Measurements from ENCODE around the gene PAM. TPM values are rescaled to one million over a fixed set of nuclear protein-coding genes. Genes with fewer than 3 reads are reported as not detected.

The PAM gene
- total RNA-seq, 1 donor from 2014 or later, result 12.7 TPM

DNA sequence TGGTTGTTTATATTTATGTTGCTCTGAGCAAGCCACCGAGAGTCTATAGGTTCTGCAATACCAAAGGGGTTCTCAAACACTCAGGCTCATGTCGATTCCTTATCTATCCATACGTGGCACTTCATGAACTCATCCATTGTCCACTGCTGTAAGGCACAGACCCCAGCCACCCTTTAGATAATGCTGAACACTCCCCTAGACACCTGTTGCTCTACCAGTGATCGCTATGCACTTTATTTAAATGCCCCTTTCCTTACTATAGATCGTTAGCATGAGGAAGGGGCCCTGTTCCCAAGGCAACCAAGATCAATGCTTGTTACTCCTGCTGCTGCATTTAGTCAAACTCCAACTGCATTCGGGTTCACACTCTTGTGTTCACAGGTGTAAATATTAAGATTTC, 171.9 kb downstream of the PAM start:
- intact Hi-C loops (cut with micrococcal nuclease), result no loop called here

DNA sequence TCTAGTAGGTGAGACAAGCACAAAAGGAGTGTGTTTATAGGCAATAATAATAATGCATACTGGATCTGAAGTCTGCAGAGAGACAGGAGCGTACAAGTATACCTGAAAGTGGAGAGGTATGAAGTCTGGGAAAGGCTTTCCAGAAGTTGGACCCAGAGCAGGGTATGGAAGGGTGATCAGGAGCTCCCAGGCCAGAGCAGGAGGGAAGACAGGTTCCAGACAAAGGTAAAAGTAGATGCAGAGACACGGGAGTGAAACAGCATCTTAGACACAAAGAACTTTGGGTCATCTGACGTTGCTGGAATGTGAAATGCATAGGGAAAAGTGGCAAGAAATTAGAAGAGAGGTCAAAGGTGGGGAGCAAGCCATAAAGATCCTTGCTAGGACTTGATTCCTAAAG, 175.1 kb downstream of the PAM start:
- intact Hi-C loops (cut with micrococcal nuclease), result no loop called here

DNA sequence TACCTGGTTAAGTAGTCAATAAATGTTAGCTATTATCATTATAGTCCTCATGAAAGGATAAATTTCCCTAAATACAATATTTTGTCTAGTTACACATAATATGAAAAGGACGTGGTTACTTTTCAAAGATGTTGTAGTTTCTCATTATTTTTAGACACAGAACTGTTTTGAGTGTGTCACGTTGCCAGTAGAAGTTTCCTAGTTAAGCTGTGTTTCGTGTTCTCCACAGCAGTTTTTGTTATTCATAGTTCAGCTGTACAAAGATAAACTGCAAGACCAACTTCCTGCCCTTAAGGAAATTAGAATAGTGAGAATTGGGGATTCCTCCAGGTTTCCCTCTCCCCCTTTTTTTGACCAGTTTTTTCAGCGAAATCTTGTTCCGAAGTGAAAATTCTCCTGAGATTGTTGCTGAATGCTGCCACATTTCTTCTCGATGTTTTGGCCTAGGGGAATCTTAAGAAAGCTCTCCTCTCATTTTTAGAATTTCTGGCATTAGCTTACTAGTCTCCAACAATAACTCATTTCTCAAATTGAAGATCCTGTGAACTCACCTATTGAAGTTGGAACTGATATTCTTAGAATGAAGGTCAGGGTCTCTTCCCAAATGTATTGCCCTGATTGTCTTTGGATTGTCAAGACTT, 176.1 kb downstream of the PAM start:
- intact Hi-C loops (cut with micrococcal nuclease), result no loop called here

DNA sequence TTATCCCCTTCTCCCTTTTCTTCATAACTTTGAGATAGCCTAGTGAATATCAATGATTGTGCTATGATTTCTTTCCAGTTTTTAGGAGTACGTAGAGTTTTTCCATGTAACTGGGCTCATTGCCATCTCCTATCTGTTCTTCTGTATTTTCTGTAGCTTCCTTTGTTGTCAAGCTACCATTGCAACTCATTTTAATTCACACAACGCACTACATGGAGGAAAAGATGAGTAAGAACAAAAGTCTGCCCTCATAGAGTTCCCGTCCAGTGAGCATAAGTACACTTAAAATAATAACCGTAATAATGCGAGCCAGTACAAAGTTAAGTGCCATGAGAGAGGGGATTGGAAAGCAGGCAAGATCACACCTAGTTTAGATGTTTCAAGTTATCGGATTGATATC, 177.7 kb downstream of the PAM start:
- intact Hi-C loops (cut with micrococcal nuclease), result no loop called here

DNA sequence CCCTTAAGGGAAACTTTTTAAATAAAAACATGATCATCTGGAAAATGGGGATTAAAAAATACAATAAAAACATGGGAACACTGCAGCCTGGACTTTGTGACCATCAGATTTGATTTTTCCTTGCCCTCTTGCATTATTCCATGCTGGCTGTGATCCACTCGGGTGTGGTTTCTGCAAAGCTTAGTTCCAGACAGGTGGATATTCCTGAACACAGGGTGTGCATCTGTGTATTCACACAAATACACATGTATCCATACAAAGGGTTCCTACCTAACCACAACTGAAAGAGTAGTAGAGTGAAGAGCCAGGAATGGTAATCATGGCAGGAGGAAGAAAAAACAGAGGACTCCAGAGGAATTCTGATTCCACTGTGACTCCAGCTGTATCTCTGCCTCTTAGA, 178.2 kb downstream of the PAM start:
- intact Hi-C loops (cut with micrococcal nuclease), result no loop called here

DNA sequence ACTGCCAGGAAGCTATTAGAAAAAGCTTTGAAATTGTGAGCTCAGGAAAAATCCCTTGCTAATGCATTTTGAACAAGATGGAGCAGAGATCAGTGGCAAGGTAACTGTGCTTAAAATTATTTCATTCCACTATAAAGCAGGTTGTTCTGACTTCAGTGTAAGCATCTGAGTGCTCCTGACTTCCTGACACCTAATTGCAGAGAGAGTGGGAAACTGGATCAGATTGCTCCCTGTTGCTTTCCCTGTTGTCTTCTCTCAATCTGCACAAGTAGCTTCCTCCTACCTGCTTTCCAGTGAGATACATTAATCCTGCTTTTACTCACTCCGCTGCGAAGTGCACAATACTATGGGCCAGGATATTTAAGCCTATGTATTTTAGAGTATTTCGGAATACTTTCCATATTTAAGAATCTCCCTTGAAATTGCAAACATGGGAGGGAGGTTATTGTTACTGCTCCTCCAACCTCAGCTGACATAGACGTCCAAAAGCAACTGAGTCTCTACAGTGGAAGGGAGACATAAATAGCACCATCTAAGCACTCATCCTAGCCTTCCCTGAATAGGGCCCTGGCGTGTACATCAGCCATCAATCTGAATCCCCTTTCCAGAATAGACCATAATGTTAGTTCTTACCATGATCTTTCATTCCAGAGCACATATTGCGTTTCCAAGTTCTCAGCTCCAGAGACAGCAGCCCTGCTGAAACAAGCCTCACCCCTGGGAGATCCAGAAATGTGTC, 178.8 kb downstream of the PAM start:
- intact Hi-C loops (cut with micrococcal nuclease), result no loop called here

DNA sequence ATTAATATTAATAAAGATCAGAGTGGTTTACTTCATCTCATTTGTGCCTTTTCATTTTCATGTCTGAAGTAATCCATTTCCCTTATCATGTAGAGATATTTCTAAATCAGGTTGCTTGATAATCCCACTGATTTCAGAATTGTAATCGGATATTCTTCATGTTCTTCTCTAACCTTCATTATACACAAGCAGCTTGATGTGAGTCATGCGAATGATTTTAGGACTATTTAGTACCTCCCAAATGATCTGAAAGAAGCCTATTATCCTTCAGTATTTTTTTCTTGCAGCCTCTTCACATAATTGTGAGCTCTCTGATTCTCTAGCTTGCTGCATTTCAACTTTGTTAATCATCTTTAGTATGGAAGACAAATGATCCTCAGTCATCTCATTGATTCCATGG, 182.8 kb downstream of the PAM start:
- intact Hi-C loops (cut with micrococcal nuclease), result no loop called here

DNA sequence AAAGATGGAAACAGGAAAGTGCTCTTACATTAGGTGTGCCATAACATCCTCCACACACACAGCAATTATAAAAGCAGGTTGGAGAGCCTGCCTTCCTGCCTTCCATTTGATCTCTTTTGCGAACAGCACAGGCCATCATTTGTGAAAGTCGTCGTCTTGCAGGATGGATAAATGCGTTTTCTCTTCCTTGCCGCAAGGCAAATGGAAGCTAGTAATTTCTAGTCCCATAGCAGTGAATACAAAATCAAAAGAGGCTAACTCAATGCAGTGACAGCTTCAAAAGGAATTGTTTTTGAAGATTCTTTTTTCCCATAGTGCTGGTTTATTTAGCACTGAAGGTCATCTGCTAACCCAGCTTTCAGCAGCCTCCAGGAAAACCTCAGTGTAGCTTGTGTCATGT, 186.0 kb downstream of the PAM start:
- intact Hi-C loops (cut with micrococcal nuclease), result no loop called here

DNA sequence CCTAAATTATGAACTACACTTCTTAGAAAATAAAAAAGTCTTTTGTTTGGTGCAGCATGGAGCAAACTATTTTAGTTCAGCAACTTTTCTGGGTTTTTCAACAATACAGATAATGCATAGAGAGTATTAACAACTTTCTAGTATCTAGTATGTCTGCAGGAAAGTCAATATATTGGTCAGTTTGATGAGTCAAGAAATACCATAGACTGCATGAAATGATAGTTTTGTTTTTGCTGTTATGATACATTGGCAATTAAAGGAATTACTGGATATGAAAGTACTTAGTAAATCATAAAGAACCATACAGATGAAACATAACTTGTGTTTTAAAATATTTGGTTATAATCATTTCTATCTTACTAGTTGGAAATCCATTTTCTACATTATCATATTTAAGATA, 191.3 kb downstream of the PAM start:
- intact Hi-C loops (cut with micrococcal nuclease), result no loop called here

DNA sequence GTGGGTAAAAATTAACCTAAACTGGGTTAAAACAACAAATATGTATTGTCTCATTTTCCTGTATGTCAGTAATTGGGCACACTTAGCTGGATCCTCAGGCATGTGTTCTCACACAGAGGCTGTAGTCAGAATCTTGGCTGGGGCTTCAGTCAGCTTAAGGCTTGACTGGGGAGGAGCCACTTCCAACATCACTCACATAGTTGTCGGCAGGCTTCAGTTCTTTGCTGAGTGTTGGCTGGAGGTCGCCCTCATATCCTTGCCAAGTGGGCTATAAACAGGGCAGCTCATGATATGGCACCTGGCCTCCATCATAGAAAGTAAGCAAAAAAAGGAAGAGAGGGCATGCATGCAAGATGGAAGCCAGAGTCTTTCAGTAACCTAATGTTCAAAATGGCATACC, 191.9 kb downstream of the PAM start:
- intact Hi-C loops (cut with micrococcal nuclease), result no loop called here

DNA sequence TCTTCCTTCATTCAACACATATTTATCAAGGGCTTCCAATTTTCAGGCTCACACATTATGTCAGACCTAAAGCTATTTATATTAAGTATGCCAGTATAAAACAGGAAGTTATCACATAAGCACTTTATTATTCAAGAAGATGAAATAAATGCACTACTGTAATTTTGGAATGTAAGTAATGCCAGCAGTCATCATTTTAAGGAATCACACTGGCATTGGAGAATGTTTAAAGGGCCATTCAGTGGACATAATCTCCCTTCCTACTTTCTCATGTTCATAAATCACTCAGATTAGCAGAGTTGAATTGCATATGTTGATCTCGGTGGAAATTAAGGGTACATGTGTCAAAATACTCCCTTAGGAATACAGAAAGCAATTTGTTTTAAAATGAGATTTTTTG, 200.4 kb downstream of the PAM start:
- intact Hi-C loops (cut with micrococcal nuclease), result no loop called here

DNA sequence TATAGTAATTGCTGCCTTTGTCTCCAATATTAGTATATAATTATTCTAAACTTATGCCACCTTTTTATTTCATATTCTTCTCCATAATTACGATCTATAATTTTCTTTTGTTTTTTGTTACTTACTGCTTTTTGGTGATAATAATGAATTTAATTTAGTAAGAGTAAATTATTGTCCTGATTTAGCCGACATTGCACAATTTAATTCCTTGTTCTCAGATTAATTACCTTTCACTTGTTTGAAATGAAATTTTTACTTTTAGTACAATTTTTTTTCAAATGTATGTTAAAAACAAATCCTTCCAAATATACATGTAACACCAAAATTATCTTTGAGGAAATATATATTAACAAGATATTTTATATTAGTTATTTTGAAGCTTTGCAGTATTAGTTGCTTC, 201.5 kb downstream of the PAM start:
- intact Hi-C loops (cut with micrococcal nuclease), result no loop called here

DNA sequence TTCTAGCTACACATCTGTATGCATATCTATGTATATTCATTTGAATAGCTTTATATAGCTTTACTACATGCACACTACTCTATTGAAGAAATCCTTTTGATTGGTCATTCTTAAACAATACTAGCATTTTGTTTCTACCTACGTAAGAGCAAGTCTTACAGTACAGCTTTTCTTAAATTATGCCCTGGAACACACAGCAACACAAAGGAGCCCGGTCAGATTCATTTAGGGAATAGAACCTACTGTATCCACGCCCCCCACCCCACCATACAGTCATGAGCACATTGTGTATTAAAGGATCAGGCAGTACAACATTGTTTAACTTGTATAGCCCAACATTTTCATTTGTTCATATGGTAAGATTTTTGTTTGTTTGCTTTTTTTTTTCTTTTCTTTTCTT, 202.0 kb downstream of the PAM start:
- intact Hi-C loops (cut with micrococcal nuclease), result no loop called here

DNA sequence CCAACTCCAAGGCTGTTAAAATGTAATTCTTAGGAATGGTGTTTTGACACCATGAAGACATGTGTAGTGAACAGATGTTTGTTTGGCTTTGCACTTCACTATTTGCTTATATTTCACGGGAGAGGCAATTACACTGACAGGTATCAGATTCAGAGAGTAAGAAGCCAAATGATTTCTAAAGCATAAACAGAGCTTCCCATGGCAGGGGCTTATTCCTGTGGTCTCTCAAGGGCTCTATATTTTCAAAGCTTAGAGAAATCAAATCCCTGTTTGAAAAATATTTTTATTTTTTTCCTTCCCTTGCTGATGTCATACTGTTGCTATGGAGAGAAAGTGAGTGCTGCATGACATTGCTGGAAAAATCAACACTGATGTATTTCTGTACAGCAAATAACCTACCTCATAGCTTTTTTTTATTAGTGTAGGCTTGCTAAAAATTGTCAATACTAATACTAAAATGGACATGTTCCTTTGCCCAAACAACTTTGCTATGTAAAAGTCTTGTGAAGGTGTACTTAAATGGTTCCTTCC, 203.4 kb downstream of the PAM start:
- intact Hi-C loops (cut with micrococcal nuclease), result no loop called here

DNA sequence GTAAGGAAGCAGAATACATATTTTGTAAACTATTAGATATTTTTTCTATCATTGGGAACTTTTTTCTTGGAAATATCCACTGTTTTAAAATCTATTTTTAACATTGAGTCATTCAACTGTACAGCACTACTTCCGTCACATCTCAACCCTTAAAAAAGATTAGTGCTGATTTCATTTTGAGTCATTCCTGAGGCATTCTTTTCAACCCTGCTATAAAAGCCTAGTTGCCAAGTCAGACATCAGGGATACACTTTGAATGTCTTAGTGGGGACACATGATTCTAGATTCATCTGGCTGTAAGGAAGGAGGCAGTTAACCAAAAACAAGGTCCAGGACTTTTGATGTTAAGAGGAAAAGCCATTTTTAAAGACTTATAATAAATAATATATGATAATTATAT, 203.9 kb downstream of the PAM start:
- intact Hi-C loops (cut with micrococcal nuclease), result no loop called here

DNA sequence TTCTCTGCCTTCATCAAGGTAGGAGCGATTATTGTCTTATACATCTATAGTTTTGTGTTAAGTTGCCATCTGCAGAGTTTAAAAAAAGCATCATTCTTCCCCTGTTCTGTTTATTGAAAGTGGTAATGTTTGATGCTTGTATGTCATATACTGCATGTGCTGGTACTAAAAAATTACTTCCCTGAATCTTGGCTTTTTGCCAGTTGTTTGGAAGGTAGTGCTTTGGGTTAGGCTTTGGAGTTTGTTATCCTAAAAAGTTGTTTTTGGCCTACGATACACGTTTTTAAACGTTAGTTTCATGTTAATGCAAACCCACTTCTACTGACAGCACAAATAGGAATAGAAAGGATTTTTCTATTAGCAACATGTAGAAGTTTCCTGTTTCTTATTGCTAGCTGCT, 206.6 kb downstream of the PAM start:
- intact Hi-C loops (cut with micrococcal nuclease), result no loop called here

DNA sequence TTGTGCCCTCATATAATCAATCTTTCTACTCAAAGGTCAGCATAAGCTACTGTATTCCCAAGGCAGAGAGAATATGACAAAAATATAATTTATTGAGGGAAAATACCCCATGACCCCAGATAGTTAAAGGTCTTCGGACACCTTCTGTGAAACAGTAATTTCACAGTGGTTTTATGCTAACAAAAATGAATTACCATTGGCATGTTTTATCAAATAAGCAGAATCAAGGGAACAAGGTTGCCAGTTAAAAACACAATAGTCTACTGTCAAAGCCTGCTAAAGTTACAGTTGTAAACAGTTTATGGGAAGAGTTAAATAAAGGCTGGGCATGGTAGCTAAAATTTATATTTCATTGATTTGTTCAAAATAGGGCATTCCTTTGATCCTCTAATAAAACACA, 210.5 kb downstream of the PAM start:
- intact Hi-C loops (cut with micrococcal nuclease), result no loop called here

DNA sequence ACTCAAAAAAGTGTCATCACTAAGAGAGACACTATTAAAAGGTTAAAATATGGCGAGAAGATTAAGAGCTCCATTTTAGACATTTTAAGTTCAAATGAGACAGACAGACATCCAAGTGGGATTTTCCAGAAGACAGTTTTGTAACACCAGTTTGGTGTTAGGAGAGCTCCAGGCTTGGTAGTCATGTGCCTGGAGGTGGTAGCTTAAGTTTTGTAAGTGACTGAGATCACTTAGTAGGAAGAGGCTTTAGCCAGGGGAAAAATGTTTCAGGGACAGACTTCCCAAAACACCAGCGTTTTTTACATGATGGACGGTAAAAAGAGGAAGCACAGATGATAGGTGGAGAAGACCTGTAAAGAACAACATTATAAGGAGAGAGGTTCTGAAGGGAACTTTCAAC, 214.5 kb downstream of the PAM start:
- intact Hi-C loops (cut with micrococcal nuclease), result no loop called here

DNA sequence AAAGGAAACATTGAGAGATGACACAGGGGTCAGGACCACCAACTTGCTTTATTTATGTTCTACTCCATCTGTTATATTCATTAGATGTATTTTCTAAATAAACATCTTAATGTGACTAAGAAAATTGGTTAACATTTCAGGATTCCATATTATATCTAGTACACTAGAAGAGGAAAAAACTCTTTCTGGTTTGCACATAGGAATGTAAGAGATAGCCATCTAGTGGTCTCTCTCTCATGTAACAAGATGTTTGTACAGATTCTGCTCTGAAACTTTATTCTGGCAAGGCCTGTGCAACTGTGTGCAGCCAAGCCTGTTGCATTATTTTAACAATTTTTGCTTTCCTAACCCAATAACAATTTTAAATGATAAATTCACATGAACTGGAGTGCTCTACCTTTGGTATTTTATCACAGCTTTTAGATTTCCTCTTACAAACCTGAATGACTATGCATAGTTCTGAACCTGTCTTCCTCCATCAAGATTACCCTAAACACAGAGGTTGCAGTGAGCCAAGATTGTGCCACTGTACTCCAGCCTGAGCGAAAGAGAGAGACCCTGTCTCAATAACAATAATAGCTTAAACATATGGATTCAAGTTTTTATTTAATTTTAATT, 216.7 kb downstream of the PAM start:
- intact Hi-C loops (cut with micrococcal nuclease), result no loop called here

DNA sequence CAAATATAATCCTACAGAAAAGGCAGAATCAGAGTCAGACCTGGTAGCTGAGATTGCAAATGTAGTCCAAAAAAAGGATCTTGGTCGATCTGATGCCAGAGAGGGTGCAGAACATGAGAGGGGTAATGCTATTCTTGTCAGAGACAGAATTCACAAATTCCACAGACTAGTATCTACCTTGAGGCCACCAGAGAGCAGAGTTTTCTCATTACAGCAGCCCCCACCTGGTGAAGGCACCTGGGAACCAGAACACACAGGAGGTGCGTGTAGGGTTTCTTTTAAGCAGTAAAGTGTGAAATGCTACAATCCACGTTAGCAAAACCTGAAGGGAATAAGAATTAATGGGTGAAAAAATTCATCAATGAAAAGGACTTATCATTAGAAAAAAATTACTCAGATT, 219.1 kb downstream of the PAM start:
- intact Hi-C loops (cut with micrococcal nuclease), result no loop called here

DNA sequence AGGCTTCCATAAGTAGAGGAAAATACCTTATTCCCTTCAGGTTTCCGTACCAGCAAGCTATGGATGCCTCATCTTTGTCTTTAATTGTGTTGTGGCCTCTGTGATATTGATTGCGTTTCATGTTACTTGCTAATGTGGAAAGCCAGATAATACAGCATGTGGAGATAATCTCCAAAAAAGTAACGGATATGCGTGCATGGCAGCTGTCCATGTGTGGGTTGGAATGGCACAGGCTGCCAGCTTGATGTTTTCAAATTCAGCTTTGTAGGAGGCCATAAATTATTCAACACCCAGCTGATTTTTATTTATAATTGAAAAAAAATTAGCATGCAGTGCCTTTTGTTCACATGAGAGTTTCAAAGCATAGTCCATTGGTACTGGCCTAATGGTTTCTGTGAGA, 219.9 kb downstream of the PAM start:
- intact Hi-C loops (cut with micrococcal nuclease), result no loop called here

DNA sequence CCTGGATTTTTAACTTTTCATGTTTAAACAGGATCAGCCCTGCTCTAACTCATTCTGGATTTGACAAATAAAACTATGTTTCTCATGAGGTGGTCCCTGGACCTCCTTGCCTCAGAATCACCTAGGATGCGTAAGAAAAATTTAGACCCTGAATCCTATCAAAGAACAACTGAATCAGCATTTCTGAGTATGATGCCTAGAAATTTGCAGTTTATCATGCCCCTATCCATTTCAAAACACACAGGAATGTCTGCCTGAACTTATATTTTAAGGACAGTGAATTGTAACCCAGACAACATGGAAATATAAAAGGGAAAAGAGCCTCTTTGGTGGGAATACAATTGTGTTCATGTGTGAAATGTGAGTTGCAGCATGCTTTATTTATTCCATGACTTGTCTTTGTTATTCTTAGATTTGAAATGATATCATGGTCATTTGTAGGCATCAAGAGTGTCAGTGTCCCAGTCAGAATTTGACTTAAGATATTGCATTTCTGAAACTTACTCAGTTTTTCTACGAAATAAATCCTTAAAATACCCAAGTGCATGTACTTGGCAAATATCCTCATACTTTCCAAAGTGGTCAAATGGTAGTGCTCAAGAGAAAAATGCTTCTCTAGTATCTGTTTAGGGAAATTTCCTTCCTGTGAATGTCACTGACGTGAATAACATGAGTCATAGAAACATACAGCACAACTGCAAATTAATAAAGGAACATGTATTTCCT, 220.5 kb downstream of the PAM start:
- intact Hi-C loops (cut with micrococcal nuclease), result no loop called here

Measured in T-helper 2 cell treated with Interferon-gamma antibody and Interleukin-4, amounts not matched to agents 100 ng/mL and 5 ng/mL, for 36 hours (primary cell).